HS-27A (cell line): ENCODE measurements around the gene NXPE3.

Source experiments
- DNase-seq: peaks from one replicate; pipeline ENCODE4 v3.0.0-alpha.2; 2012; ENCODE audit warnings: low read depth, missing footprints

NXPE3 gene

GRCh38 chr3:101829437-101829830 lies 50.4 kb downstream of the NXPE3 start:
- DNase-seq = no peak

GRCh38 chr3:101829874-101830273 lies 50.9 kb downstream of the NXPE3 start:
- no peak for DNase-seq

GRCh38 chr3:101833446-101833974 lies 54.5 kb downstream of the NXPE3 start:
- DNase-seq = no peak

GRCh38 chr3:101835676-101836075 lies 56.7 kb downstream of the NXPE3 start:
- no peak for DNase-seq

- no peak for DNase-seq
Measured at GRCh38 chr3:101836160-101836559, 57.1 kb downstream of the NXPE3 start.

- DNase-seq = no peak
Measured at GRCh38 chr3:101836652-101837598, 57.9 kb downstream of the NXPE3 start.

GRCh38 chr3:101838691-101839090 lies 59.7 kb downstream of the NXPE3 start:
- no peak for DNase-seq

GRCh38 chr3:101840066-101840465 lies 61.1 kb downstream of the NXPE3 start:
- DNase-seq = no peak

- peak; percentile 81 for DNase-seq
Measured at GRCh38 chr3:101842245-101842934, 63.4 kb downstream of the NXPE3 start.

GRCh38 chr3:101842935-101843330 lies 63.9 kb downstream of the NXPE3 start:
- no peak for DNase-seq

- DNase-seq = no peak
Measured at GRCh38 chr3:101845425-101845824, 66.4 kb downstream of the NXPE3 start.

- DNase-seq = no peak
Measured at GRCh38 chr3:101846709-101847108, 67.7 kb downstream of the NXPE3 start.

GRCh38 chr3:101847328-101847727 lies 68.3 kb downstream of the NXPE3 start:
- DNase-seq = no peak

GRCh38 chr3:101848326-101848725 lies 69.3 kb downstream of the NXPE3 start:
- no peak for DNase-seq

- peak; percentile 81 for DNase-seq
Measured at GRCh38 chr3:101848754-101849713, 70.0 kb downstream of the NXPE3 start, which contains the start of gene NFKBIZ. NFKBIZ (plus strand) TSS chr3:101849514; CDS start chr3:101849629, 115 bp downstream.

GRCh38 chr3:101849714-101850245 lies 70.8 kb downstream of the NXPE3 start:
- DNase-seq = no peak

- DNase-seq = no peak
Measured at GRCh38 chr3:101850246-101851051, 71.4 kb downstream of the NXPE3 start.

GRCh38 chr3:101851072-101851770 lies 72.2 kb downstream of the NXPE3 start:
- DNase-seq = no peak

GRCh38 chr3:101851850-101852714 lies 73.1 kb downstream of the NXPE3 start:
- DNase-seq = no peak
